T-helper 22 cell (primary cell): ENCODE data around the gene PHKA2.

Experiments used
- DNase-seq: peaks from one replicate; pipeline ENCODE4 v3.0.0-alpha.2; 2020; ENCODE audit warnings: low read depth

Gene PHKA2

GRCh38 chrX:18889346-18890048 lies 94.4 kb downstream of the PHKA2 start:
- DNase-seq = no peak

GRCh38 chrX:18888281-18888680 lies 95.6 kb downstream of the PHKA2 start:
- no peak for DNase-seq

GRCh38 chrX:18887825-18888212 lies 96.1 kb downstream of the PHKA2 start:
- no peak for DNase-seq

- DNase-seq = no peak
Observed at GRCh38 chrX:18887177-18887824, 96.6 kb downstream of the PHKA2 start.

DNA sequence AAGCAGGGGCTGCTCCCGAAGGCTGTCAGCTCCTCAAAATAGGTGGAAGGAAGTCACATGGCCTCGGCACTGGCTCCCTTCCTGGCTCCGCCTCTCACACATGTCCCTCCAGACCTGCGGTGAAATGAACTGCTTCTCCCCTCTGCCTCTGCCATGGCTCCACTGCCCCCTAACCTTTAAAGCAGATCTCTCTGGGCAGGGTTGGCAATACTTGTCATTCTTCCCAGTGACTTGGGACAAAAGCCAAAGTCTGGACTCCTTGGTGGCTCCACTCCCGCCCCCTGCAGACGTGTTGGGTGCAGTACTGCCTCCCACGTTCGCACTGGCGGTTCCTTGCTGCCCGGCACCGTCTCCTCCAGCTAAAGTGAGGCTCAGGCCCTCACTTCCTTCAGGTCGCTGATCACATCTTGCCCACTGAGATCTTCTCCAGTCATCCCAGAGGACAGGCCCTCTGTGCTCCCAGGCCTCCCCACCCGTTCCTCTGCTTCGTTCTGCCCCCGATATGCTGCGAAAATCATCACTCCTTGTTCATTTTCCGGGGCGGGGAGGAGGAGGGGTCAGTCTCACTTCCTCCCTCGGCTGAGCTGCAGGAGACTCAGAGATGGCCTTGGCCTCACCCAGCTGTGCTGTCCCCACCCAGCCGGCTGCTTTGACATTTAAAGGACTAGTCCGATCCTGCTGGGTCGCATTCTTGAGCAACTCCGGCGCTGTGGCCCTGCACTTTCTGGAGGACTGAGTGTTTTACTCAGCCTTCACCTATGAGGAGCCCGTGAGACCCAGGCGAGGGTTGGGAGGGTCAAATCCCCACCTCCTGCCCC lies 97.4 kb downstream of the PHKA2 start:
- no peak for DNase-seq

DNA sequence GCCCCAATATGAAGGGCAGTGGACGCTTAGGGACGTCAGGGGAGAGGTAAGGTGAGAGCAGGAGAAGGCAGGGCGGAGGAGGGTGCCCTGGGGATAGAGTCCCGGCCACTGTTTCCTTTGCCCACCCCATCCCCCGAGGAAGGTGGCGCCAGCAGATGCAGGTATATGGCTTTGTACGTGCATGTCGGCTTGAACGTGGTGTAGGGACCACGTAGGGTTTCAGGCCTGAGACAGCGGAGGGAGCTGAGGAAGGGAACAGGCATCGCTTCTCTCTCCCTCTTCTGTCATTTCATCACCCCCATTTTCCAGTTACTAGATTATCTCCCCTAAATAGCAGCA lies 97.9 kb downstream of the PHKA2 start:
- no peak for DNase-seq

DNA sequence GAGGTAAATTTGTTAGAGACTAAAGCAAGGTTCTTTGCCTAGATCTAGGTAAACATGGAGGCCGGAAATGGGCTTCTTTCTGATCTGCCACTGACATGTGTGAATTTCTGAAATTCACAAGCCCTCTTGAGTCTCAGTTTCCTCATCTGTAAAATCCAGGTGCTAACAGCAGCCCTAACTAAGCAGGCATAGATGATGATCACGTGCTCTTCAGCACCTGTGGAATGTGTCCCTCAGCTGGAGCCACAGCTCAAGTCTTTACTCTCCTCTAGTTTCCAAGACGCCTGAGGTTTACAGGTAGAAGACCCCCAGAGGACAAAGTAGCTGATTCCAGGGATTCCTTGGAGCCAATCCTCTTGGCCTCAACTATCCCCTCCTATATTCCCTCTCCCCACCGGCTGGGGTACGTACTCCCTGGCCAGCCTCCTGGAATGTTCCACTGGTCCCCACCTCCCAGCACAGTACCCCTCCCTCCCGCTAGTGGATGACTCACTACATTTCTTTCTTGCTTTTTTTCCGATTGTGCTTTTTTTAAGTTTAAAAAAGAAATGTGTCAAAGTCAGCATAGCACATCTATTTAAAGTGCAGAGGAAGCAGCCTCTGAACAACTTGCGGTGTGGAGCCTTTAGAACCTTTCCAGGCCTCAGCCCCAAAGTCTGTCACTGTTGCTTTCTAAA lies 98.4 kb downstream of the PHKA2 start:
- no peak for DNase-seq

DNA sequence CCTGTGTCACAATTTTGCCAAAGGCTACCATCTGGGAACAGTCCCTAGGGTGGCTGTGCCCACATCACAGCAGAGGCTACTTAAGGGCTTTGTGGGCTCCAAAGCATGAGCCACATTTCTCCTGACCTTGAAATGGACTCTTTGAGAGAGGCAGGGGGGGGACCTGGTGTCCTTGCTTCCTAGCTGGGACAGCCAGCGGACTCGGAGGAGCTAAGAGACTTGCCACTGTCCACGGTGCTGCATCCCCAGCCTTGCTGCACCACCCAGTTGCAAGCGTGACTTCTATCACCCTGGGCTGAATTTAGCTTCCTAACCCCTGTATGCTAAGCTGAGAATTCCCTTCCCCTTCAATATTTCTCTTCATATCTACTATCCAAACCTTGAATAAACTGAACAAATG lies 99.0 kb downstream of the PHKA2 start:
- DNase-seq = no peak

DNA sequence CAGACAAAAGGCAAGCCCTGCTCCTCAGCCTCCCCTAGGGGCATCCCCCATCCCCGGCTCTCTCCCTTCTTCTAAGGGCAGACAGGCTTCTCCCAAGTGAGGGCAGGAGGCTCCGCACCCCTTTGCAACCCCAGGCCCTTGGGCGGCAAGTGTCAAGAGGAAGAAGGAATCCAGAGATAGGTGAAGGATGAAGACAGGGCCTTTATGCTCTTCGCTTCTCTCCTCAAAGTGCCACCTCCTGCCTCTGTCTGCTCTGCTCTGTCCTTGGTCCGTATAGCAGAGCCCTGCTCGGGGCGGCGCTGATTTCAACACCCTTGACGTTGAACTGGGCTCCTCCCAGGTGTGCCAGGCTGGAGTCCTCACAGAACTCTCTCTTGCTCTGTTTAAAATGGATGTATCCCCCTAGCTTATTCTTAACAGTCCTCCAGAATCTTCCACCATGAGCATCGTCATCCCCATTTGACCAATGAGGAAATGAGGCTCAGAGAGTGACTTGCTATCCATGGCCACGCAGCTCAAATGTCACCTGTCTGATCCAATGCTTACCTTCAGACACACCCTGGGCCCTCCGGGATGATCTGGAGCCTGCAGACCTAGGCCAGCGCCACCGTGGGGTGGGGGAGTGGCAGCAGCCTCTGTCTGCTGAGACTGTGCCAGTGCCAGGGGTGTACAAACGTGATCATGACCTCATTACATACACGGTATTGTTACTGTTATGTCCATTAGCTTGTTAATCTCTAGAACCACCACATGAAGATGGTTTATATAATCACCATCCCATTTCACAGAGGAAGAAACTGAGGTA lies 99.8 kb downstream of the PHKA2 start:
- no peak for DNase-seq

- no peak for DNase-seq
Observed at GRCh38 chrX:18883234-18883960, 100.5 kb downstream of the PHKA2 start.

DNA sequence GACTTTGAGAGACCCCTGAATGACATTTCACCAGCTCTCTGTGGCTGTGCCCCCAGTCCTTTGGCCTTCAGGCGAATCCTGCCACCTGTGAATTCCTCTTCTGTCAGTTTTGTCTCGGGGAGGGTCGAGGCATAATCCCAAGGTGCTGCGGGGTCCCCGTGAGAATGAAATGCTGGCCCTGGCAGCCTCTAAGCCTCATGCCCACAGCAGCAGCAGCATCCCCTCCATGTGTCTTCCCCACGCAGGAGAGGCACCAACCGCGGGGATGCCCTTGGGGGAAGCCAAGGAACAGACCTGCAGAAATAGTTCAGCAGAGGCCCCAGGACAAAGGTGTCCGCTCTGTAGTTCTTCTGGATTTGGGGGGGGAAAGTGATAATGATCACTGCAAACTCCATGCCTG lies 104.8 kb downstream of the PHKA2 start:
- DNase-seq = no peak

GRCh38 chrX:18877469-18877868 lies 106.4 kb downstream of the PHKA2 start:
- DNase-seq = no peak

DNA sequence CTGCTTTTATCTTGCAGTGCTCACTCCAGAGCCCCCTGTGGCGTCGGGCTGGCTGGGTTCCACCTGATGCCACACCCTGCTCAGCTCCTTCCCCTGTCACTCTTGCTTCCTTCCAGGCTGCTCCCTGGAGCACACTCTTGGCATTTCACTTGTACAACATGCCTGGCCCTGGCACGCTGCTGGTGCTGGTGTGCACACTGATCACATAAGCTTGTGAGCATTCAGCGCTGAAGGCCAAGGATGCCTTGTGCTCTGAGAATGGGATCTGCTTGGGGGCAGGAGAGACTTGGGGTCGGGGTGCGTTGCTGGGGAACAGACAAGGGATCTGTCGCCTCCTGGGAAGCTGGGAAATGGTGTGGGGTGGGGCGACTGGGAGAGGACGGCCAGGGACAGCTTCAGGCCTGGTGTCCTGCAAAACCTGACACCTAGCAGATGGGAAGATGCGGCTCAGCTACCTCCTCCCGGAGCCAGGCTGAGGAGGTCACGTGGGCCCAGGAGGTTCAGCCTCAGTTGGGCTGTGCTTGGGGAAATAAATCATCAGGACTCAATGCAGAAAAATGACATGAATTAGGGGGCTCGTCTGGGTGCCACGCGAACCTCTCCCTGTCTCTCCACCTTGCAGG lies 108.5 kb downstream of the PHKA2 start:
- no peak for DNase-seq

- no peak for DNase-seq
Observed at GRCh38 chrX:18874560-18875255, 109.2 kb downstream of the PHKA2 start.

- no peak for DNase-seq
Observed at GRCh38 chrX:18873836-18874235, 110.1 kb downstream of the PHKA2 start.

DNA sequence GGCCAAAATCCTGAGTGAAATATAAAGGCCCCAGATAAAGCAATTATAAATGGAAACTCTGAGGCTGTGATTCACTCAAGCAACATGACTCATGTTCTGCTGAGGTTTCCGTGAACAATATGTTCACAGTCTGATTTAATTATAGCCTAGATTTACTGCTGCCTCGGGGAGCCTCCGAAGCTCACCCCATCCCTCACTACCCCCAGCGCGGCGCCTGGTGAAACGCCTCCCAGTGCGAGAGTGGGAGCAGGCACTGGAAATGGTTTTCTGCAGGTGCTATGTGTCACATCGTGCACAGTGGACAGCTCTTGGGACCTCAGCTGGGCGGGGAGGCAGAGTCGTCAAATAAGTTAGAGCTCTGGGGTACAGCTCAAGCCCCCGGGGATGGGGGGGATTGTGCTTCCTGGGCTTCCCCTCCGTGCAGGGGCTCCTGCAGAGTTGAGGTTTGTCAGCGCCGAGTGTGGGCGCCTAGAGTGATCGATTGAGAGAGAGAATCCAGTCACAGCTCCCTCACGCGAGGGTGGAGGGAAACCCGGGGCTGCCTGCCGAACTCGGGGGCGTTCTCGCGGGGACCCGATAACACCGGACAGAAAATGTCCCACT lies 110.6 kb downstream of the PHKA2 start:
- no peak for DNase-seq

- DNase-seq = no peak
Observed at GRCh38 chrX:18872621-18873020, 111.3 kb downstream of the PHKA2 start.

DNA sequence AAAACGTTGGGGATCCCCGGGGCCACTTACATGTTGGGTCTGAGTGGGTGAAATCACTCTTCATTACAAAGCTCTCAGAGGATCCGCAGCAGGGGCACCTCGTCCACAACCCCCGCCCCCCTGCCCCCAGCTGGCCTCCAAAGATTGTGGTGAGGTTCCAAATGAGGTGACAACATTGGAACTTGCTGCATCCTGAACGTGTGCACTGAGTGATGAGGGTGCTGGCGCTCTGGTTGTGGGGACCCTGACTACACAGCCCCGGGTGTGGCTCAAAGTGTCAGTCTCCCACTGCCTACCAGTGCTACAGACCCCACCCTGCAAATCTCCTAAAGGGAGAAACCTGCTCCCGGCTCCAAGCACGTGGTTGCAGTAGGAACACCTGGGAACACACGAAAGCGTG lies 111.9 kb downstream of the PHKA2 start:
- no peak for DNase-seq

DNA sequence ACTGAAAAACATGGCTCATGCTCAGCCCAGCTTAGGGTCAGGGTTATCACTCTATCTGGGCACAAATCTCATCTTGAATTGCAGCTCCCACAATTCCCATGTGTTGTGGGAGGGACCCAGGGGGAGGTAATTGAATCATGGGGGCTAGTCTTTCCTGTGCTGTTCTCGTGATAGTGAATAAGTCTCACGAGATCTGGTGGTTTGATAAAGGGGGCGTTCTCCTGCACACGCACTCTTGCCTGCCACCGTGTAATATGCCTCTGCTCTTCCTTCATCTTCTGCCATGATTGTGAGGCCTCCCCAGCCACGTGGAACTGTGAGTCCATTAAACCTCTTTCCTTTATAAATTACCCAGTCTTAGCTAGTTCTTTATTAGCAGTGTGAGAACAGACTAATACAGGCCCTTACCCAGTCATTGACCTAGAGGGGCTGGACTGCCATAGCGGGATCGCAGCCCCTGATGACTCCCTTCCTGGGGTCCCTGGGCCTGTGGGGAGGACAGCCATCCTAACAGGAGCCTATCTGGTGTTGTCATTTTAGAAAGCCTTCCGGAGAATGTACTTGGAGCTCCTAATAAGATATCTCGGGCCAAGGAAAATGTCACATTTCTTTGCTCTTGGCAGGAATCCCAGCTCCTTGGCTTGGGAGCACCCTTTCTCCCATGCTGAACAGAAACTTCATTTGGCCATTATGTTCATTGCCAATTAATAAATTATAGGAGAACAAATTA lies 112.6 kb downstream of the PHKA2 start:
- DNase-seq = no peak
